ENCODE data around the gene GREB1L. TPM values are rescaled to one million over a fixed set of nuclear protein-coding genes. Genes with fewer than 3 reads are reported as not detected.
"Not testable (repeated sequence)": the region's sequence is repeated elsewhere in the genome, so short reads cannot be mapped to it uniquely, and the experiment has no call there.

Gene GREB1L
- total RNA-seq, 2 donors from 2014 or later, result 2.0 to 21.6 TPM

DNA sequence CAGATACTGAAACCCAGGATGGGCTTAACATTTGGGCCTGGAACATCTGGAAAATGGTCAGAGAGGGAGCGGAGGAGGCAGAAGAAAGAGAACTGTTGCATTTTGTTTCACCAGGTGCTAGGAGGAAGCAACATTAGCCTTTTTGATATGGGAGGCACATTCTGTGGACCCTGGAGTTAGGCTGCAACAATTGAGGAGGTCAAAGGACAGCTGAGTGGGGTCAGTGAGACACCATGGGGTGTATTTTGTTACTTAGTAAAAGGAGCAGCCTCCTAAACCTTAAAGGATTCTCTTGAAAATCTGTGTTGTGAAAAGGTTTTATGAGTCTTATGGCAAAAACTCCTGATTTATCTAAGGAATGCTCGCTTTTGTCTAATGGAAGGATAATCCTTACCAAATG lies 124.9 kb downstream of the GREB1L start:
- intact Hi-C loops (cut with DNase I), result loop anchor here (10.0 kb wide), 1 partner anchor 122 kb away; the partner anchor contains the start of gene GREB1L
- DNase-seq (ENCODE audit: low spot score), result no peak
- Histone ChIP-seq H3K36me3 (no peaks in the 10 kb centered on the region), H3K27me3 (replicated peaks; ENCODE audit: insufficient read depth) (no peaks in the 10 kb centered on the region), H3K27ac (no peak overlapping the region), H3K4me3 (no peak overlapping the region), H3K9me3 (no peaks in the 10 kb centered on the region), H3K4me1 (replicated peaks) (no peaks in the 10 kb centered on the region)
- 73% methylated on average over 2 of the region's 2 CpGs for WGBS
- TF ChIP-seq POLR2A (IDR thresholded peaks at IDR 0.05) (no peak), POLR2AphosphoS5 (IDR thresholded peaks at IDR 0.05) (no peak)
- TF ChIP-seq, protein P1, sequence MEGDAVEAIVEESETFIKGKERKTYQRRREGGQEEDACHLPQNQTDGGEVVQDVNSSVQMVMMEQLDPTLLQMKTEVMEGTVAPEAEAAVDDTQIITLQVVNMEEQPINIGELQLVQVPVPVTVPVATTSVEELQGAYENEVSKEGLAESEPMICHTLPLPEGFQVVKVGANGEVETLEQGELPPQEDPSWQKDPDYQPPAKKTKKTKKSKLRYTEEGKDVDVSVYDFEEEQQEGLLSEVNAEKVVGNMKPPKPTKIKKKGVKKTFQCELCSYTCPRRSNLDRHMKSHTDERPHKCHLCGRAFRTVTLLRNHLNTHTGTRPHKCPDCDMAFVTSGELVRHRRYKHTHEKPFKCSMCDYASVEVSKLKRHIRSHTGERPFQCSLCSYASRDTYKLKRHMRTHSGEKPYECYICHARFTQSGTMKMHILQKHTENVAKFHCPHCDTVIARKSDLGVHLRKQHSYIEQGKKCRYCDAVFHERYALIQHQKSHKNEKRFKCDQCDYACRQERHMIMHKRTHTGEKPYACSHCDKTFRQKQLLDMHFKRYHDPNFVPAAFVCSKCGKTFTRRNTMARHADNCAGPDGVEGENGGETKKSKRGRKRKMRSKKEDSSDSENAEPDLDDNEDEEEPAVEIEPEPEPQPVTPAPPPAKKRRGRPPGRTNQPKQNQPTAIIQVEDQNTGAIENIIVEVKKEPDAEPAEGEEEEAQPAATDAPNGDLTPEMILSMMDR (IDR thresholded peaks at IDR 0.05), result no peak

GRCh38 chr18:21369146-21369545 lies 127.1 kb downstream of the GREB1L start:
- Histone ChIP-seq H3K4me3 (no peak overlapping the region), H3K9me3 (no peaks in the 10 kb centered on the region), H3K27me3 (replicated peaks; ENCODE audit: insufficient read depth) (no peaks in the 10 kb centered on the region), H3K36me3 (no peaks in the 10 kb centered on the region), H3K27ac (no peak overlapping the region), H3K4me1 (replicated peaks) (no peaks in the 10 kb centered on the region)
- WGBS, result 42% methylated on average over 4 of the region's 4 CpGs
- no peak for DNase-seq (ENCODE audit: low spot score)
- TF ChIP-seq POLR2AphosphoS5 (IDR thresholded peaks at IDR 0.05), result no peak
- TF ChIP-seq, protein P1 (IDR thresholded peaks at IDR 0.05), result no peak
- TF ChIP-seq POLR2A (IDR thresholded peaks at IDR 0.05), result no peak
- intact Hi-C loops (cut with DNase I), result loop anchor here (10.0 kb wide), 1 partner anchor 124 kb away; the partner anchor contains the start of gene GREB1L

GRCh38 chr18:21369597-21369996 lies 127.6 kb downstream of the GREB1L start:
- not testable (repeated sequence) for H3K9me3 ChIP-seq; H3K27me3 ChIP-seq (replicated peaks; ENCODE audit: insufficient read depth); H3K27ac ChIP-seq; DNase-seq (ENCODE audit: low spot score); H3K4me3 ChIP-seq; H3K36me3 ChIP-seq; H3K4me1 ChIP-seq (replicated peaks)
- intact Hi-C loops (cut with DNase I), result loop anchor here (10.0 kb wide), 1 partner anchor 125 kb away; the partner anchor contains the start of gene GREB1L
- 77% methylated on average over 7 of the region's 7 CpGs for WGBS

DNA sequence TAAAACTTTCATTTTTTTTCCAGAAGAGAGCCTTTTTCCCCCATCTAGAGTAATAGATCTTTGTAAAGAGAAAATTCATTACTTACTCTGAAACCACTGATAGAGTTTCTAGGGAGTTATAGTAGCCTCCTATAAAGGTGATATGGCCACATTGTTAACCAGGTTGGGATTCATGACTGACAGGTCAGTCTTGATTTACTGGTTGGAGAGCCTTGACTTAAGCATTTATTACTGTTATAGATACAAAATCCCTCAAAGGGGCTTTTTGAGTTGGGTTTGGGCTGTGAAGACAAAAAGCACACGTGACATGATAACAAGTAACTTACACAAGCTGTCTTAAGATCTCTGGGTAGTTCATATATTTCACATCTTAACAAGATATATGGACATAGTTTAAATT lies 141.0 kb downstream of the GREB1L start:
- Histone ChIP-seq H3K9me3 (no peaks in the 10 kb centered on the region), H3K27ac (no peak overlapping the region), H3K4me1 (replicated peaks) (no peaks in the 10 kb centered on the region), H3K36me3 (no peaks in the 10 kb centered on the region), H3K27me3 (replicated peaks; ENCODE audit: insufficient read depth) (no peaks in the 10 kb centered on the region), H3K4me3 (no peak overlapping the region)
- no peak for DNase-seq (ENCODE audit: low spot score)
- TF ChIP-seq POLR2AphosphoS5 (IDR thresholded peaks at IDR 0.05), result no peak
- no peak for TF ChIP-seq POLR2A (IDR thresholded peaks at IDR 0.05)
- TF ChIP-seq, protein P1 (IDR thresholded peaks at IDR 0.05), result no peak
- WGBS, result 83% methylated on average over 1 of the region's 1 CpG
- intact Hi-C loops (cut with DNase I), result no loop called here

- H3K9me3 ChIP-seq, result no peaks in the 10 kb centered on the region
- no peak for DNase-seq (ENCODE audit: low spot score)
- intact Hi-C loops (cut with DNase I), result no loop called here
Observed at GRCh38 chr18:21386523-21387240, 144.7 kb downstream of the GREB1L start.

More at GRCh38 chr18:21386523-21387240, 144.7 kb downstream of the GREB1L start:
- 81% methylated on average over 11 of the region's 11 CpGs for WGBS
- Histone ChIP-seq H3K4me3 (no peak overlapping the region), H3K4me1 (replicated peaks) (no peaks in the 10 kb centered on the region), H3K36me3 (no peaks in the 10 kb centered on the region), H3K27ac (no peak overlapping the region), H3K27me3 (replicated peaks; ENCODE audit: insufficient read depth) (no peaks in the 10 kb centered on the region)
- no peak for TF ChIP-seq POLR2AphosphoS5 (IDR thresholded peaks at IDR 0.05)
- TF ChIP-seq POLR2A (IDR thresholded peaks at IDR 0.05), result no peak
- TF ChIP-seq, protein P1 (IDR thresholded peaks at IDR 0.05), result no peak

Measured in prostate gland (tissue), 2 donors.